Stimulated activated CD4-positive, alpha-beta T cell treated with anti-CD3 and anti-CD28 coated beads, Interleukin-2, amount 100 ng/mL, for 48 hours (primary cell): ENCODE measurements around the gene PTX4.

ENCODE experiments used
- DNase-seq, 2 donors: peaks; one replicate each; pipeline ENCODE4 v3.0.0-alpha.2; 2020

PTX4 gene

DNA sequence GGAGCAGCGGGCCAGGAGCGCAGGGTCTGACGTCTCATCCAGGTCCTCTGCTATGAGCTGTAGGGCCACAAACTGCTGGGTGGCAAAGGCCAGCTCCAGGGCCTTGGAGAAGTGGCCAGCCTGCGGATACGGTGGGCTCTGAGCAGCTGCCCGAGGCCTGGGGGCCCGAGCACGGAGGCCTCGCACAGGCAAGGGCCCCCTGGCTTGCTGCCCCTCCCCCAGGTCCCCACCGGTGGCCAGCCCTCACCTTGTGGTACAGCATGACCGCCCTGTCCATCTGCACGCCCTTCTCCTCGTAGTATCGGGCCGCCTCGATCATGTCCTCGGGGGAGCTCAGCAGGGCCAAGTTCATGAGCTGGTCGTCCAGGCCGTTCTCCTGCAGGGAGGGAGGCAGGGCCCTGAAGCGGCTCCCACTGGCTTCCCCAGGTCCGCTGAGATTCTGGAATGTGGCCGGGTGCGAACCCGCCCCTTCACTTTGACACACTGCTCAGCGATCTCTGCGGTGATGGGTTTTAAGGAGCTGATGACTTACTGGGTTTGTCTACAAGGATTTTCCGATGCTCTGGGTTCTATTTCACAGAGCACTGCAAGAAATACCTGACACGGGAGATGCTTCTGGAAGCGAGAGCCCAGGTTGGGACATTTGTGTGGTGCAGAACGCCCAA lies 35.0 kb upstream of the PTX4 start:
- DNase-seq, result no peak

DNA sequence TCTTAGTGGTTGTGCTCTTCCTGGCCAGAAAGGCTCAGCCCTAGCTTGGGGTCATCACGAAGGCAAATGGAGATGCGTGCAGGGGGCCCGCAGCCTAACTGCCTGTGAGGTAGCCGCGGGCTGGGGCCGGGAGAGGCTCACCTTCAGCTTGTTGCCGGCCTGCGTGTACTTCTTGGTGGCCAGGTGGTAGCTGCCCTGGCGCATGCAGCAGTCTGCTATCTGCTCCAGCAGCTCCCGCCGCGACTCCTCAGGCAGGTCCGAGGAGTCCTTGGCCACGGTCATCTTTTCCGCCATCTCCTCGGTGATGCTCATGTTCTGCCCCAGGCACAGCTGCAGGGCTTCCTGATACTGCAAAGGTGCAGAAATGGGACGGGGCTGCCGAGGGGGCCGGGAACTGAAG lies 31.7 kb upstream of the PTX4 start:
- DNase-seq, result no peak

DNA sequence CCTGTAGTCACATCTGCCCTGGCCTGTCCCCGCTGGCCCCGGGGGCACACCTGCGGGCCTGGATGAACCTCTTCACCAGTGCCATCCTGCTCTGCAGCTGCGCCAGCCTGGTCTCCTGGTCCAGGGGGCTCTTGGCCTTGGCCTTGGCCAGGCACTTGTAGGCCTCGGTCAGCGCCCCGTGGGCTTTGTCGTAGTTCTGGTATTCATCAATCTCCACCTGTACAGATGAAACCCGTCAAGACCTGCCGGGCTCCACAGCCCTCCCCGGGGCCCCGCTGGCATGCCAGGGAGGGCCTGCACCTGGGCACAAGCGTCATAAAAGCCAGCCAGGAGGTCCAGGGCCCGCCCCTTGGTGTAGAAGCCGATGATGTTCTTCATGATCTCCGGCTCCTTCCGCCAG lies 31.1 kb upstream of the PTX4 start:
- no peak for DNase-seq

GRCh38 chr16:1518626-1519135 lies 29.9 kb upstream of the PTX4 start:
- DNase-seq, result no peak

DNA sequence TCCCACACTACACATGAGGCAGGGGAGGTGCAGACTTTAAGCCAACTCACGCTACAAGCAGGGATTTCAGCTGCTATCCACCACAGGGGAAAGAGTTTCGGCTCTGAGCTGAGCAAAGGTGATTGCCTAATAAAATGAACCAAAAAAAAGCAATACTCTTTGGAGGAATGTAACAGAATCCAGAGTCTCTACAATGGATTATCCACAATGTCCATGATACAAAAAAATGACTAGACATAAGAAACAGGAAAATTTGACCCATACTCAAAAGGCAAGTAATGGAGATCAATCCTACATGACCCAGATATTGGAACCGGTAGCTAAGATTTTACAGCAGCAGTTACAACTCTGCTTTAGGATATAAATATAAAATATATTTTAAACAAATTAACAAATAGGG lies 25.8 kb upstream of the PTX4 start:
- DNase-seq, result no peak

- no peak for DNase-seq
Measured at GRCh38 chr16:1512774-1513173, 24.0 kb upstream of the PTX4 start.

DNA sequence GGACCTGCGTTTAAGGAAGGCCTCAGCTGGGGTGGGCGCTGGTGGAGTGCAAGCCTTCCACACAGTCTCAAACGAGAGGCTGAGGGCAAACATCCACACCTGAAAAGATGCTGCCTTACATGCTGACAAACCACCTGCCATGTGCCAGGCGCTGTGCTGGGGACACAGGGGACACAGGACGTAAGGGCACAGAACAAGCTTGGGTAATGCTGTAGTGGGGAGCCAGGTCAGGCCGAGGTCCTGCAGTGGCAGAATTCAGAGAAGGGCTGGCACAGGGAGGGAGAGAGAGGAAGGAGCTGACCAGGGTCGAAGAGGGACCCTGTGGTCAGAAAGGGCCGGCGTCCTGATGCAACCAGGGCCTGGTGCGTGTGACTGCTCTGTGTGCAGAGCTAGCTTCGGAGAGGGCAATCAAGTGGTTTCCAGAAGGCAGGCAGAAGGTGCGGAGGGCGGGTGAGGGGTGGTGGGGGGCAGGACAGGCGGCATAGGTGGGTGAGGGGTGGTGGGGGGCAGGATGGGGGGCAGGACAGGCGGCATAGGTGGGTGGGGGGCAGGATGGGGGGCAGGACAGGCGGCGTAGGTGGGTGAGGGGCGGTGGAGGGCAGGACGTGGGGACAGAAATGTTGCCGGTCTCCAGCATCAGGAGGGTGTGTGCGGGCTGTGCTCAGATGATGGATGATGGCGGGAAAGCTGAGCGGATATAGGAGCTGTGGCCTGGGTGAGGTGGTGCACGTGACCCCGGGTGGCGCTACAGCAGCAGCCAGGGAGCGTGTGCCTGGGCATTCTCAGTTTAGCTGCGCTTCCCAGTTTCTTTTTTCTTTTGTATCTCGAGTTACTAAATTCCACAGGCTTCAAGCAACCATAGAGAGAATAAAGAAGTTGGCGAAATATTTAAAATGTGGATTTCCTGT lies 23.2 kb upstream of the PTX4 start:
- DNase-seq, result no peak

- DNase-seq, result no peak
Measured at GRCh38 chr16:1510941-1511351, 22.2 kb upstream of the PTX4 start.

DNA sequence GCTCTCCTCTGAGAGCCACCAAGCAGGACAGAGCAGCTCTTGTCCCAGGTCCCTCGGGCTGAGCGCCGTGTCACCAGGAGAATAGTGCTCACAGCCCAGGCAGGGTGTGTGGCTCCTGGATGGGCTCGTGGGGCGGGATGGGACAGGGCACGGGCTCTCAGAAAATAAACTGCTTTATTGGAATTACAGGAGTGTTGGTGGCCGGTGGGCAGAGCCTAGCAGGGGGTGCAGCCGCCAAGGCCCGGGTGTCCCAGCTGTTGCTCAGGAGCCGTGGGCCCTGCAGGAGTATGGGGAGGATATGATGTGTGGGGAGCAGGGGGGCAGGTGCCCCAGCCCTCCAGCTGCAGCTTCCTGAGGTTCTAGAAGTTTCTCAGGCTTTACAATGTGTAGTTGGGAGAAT lies 21.5 kb upstream of the PTX4 start:
- DNase-seq, result no peak

GRCh38 chr16:1509307-1510221 lies 20.8 kb upstream of the PTX4 start:
- DNase-seq, result no peak

DNA sequence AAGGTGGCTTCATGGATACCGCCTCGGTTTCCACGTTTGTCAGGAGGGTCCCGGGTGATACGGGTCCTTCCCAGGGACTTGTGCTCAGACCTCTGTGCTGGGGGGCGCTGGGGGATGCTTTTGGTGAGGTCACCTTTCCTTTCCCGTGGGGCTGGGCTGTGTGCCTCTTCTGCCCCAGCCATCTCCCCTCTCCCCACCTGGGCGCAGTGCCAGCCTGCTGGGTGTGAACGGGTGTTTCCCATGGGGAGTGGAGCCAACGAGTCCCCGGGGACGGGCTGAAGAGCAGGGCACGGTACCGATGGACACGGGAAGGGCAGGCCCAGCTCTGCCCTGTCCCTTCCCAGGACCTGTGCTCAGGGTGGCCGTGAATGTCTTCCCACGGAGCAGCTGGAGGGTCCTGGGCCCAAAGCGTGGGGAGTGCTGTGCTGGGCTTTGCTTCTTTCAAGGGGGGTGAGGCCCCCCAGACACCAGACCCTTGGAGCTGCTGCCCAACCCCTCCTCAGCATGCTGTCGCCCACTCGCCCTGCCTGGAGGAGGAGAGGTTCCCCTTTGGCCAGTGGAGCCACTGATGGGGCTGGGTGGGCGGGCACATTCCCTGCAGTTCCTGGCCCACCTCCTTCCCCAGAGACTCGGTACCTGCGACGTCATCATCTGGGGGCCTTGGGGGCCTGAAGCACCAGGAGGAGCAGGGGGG lies 19.9 kb upstream of the PTX4 start:
- no peak for DNase-seq

- no peak for DNase-seq
Measured at GRCh38 chr16:1506494-1507213, 17.9 kb upstream of the PTX4 start.

- DNase-seq, result no peak
Measured at GRCh38 chr16:1505912-1506311, 17.2 kb upstream of the PTX4 start.

DNA sequence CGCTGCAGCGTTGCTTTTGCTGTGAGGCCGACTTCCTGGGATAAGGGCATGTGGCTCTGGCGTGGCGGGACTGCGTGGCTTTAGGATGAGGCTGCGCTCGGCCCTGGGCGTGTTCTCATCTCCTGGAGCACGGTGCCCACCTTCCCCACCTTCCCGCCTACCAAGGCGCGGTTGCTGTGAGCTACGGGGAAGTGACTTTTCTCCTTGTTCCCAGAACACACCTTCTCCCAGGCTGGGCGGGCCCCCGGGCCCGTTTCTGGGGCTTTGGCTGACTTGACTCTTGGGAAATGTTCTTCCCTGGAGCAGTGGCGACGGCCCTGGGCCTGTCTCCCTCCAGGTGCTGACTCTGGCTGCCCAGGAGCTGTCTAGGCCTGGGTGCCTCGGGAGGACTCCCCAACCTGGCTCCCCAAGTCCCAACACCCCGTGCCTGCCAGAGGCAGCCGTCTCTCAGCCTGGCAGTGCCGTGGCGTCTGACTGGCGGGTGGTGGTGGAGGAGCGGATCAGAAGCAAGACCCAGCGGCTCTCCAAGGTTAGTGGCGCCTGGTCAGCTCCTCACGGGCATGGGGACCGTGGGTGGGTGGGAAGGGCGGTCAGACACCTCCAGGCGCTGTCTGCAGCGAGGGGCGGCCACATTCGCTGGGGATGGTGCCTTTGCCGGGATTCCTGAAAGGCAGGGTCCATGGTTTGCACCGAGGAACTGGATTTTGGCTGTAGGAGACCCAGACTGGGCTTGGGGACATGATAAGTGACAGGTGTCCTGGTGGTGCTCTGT lies 16.5 kb upstream of the PTX4 start:
- DNase-seq, result no peak

GRCh38 chr16:1503110-1503955 lies 14.6 kb upstream of the PTX4 start:
- no peak for DNase-seq

DNA sequence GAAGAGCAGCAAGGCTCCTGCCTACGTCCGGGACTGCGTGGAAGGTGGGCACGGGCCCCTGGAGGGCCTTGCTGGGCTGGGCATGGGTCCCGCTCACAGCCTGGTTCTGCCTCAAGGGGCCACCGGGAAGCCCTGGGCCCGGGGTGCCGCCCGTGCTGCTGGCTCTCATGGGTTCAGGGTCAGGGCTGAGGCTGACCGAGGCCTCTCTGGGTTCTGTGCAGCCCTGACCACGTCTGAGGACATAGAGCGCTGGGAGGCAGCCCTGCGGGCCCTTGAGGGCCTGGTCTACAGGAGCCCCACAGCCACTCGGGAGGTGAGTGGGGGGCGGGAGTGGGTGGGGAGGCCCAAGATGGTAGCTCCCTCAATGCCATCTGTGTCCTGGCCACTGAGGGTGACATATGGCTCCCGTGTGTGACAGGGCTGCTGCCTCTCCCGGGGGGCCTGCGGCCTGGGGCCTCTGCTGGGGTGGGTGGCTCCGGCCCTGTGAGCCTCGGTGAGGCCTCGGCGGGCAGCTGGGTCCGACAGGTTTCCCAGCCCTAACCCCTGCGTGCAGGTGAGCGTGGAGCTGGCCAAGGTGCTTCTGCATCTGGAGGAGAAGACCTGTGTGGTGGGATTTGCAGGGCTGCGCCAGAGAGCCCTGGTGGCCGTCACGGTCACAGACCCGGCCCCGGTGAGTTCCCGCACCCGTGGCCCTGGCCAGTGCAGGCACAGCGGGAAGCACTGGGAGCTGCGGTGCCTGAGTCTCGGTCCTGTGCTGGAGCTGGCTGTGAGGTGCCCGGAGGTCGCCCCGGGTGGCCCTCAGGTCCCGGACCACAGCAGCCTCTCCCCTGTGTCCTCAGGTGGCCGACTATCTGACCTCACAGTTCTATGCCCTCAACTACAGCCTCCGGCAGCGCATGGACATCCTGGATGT lies 13.6 kb upstream of the PTX4 start:
- no peak for DNase-seq

GRCh38 chr16:1501630-1502029 lies 12.9 kb upstream of the PTX4 start:
- no peak for DNase-seq

DNA sequence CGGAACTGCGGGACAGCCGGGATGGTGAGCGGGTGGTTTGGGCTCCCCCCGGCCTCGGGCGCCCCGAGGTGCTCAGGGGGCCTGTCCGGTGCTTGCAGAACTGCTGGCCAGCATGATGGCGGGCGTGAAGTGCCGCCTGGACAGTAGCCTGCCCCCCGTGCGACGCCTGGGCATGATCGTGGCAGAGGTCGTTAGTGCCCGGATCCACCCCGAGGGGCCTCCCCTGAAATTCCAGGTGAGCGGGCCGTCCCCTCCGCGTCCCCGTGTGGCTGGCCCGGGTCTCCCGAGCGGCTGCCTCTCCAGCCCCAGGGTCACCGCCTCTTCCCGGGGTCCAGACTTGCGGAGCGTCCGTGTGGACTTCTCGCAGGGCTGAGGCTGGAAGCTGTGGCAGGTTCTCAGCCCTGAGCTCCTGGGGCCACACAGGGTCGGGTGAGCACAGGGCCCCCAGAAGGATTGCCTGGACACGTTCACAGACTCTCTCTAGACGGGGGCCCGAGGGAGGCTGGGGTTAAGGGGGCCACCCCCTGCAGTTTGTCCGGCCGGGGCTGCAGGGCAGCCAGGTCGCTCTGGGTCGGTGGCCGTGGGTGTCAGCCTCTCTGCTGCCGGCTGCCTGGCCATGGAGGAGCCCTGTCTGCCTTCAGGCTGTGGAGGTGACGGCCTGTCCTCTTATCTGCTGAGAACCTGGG lies 11.9 kb upstream of the PTX4 start:
- no peak for DNase-seq
